ENCODE measurements around the gene RSF1. TPM values are rescaled to one million over a fixed set of nuclear protein-coding genes. Genes with fewer than 3 reads are reported as not detected.

Gene RSF1
- total and polyA plus RNA-seq, 4 donors = 18.2 to 100 (median 58.2) TPM

GRCh38 chr11:77630157-77630710, 190.3 kb downstream of the RSF1 start:
- ATAC-seq (ENCODE audit: low FRiP score) (no peak), DNase-seq (no peak)
- no peak overlapping the region for H3K27ac ChIP-seq (ENCODE audit: low read depth in 1 of 2, low read length in 2 of 2)
- no peak overlapping the region for H3K4me3 ChIP-seq (ENCODE audit: low read length in 2 of 2)
- H3K36me3 ChIP-seq (ENCODE audit: control insufficient read depth in 1 of 2, insufficient read depth in 2 of 2, low read length in 1 of 2) = peaks cover under 1 to 2% of the 10 kb centered on the region in 2 donors
- intact Hi-C loops (cut with DNase I) = no loop called here
- no peaks in the 10 kb centered on the region for H3K9me3 ChIP-seq (ENCODE audit: control insufficient read depth, low read length)
- H3K4me1 ChIP-seq (ENCODE audit: control insufficient read depth in 1 of 2, insufficient read depth in 2 of 2, low read length in 2 of 2) = no peaks in the 10 kb centered on the region
- no peaks in the 10 kb centered on the region for H3K27me3 ChIP-seq (ENCODE audit: control insufficient read depth in 1 of 2, insufficient read depth in 2 of 2, low read length in 1 of 2)
- 51 to 66% methylated on average over 4 of the region's 4 CpGs for WGBS, 2 donors

- H3K27me3 ChIP-seq (ENCODE audit: control insufficient read depth in 1 of 2, insufficient read depth in 2 of 2, low read length in 1 of 2) = no peaks in the 10 kb centered on the region
- intact Hi-C loops (cut with DNase I) = no loop called here
- DNase-seq = no peak
- no peak for ATAC-seq (ENCODE audit: low FRiP score)
- H3K4me1 ChIP-seq (ENCODE audit: control insufficient read depth in 1 of 2, insufficient read depth in 2 of 2, low read length in 2 of 2) = no peaks in the 10 kb centered on the region
- no peak overlapping the region for H3K4me3 ChIP-seq (ENCODE audit: low read length in 2 of 2)
- H3K9me3 ChIP-seq (ENCODE audit: control insufficient read depth, low read length) = no peaks in the 10 kb centered on the region
- no peak overlapping the region for H3K27ac ChIP-seq (ENCODE audit: low read depth in 1 of 2, low read length in 2 of 2)
- 82 to 87% methylated on average over 3 of the region's 3 CpGs for WGBS, 2 donors
- H3K36me3 ChIP-seq (ENCODE audit: control insufficient read depth in 1 of 2, insufficient read depth in 2 of 2, low read length in 1 of 2) = peaks cover 0 to 5% of the 10 kb centered on the region in 2 donors
These were observed 200.8 kb downstream of the RSF1 start for GRCh38 chr11:77619576-77620198.

GRCh38 chr11:77617892-77618291, 202.6 kb downstream of the RSF1 start:
- H3K27ac ChIP-seq (ENCODE audit: low read depth in 1 of 2, low read length in 2 of 2) = no peak overlapping the region
- DNase-seq (no peak), ATAC-seq (ENCODE audit: low FRiP score) (no peak)
- H3K4me1 ChIP-seq (ENCODE audit: control insufficient read depth in 1 of 2, insufficient read depth in 2 of 2, low read length in 2 of 2) = no peaks in the 10 kb centered on the region
- intact Hi-C loops (cut with DNase I) = no loop called here
- no peak overlapping the region for H3K4me3 ChIP-seq (ENCODE audit: low read length in 2 of 2)
- no peaks in the 10 kb centered on the region for H3K9me3 ChIP-seq (ENCODE audit: control insufficient read depth, low read length)
- peaks cover 0 to 5% of the 10 kb centered on the region in 2 donors for H3K36me3 ChIP-seq (ENCODE audit: control insufficient read depth in 1 of 2, insufficient read depth in 2 of 2, low read length in 1 of 2)
- H3K27me3 ChIP-seq (ENCODE audit: control insufficient read depth in 1 of 2, insufficient read depth in 2 of 2, low read length in 1 of 2) = no peaks in the 10 kb centered on the region
- 81 to 89% methylated on average over 3 of the region's 3 CpGs for WGBS, 2 donors

GRCh38 chr11:77611921-77612320, 208.6 kb downstream of the RSF1 start:
- DNase-seq (no peak), ATAC-seq (ENCODE audit: low FRiP score) (no peak)
- no peaks in the 10 kb centered on the region for H3K4me1 ChIP-seq (ENCODE audit: control insufficient read depth in 1 of 2, insufficient read depth in 2 of 2, low read length in 2 of 2)
- intact Hi-C loops (cut with DNase I) = no loop called here
- H3K4me3 ChIP-seq (ENCODE audit: low read length in 2 of 2) = no peak overlapping the region
- no peak overlapping the region for H3K27ac ChIP-seq (ENCODE audit: low read depth in 1 of 2, low read length in 2 of 2)
- H3K9me3 ChIP-seq (ENCODE audit: control insufficient read depth, low read length) = no peaks in the 10 kb centered on the region
- H3K36me3 ChIP-seq (ENCODE audit: control insufficient read depth in 1 of 2, insufficient read depth in 2 of 2, low read length in 1 of 2) = peaks cover 0 to 5% of the 10 kb centered on the region in 2 donors
- no peaks in the 10 kb centered on the region for H3K27me3 ChIP-seq (ENCODE audit: control insufficient read depth in 1 of 2, insufficient read depth in 2 of 2, low read length in 1 of 2)

Other genes with a start within 250 kb of the RSF1 start
- gene AQP11, start 230.8 kb downstream of the RSF1 start, total RNA-seq = not detected
- gene AQP11, start 230.8 kb downstream of the RSF1 start, polyA plus RNA-seq = 1 to 10 TPM in 1 of 2 donors, under 1 TPM in 1; 0.49 to 1.4 TPM
- gene CLNS1A, start 182.9 kb downstream of the RSF1 start, total RNA-seq = 10 to 100 TPM; 67.9 to 73.1 TPM
- gene CLNS1A, start 182.9 kb downstream of the RSF1 start, polyA plus RNA-seq = 10 to 100 TPM; 58.2 to 96.4 TPM
- 10 to 100 TPM; 28.4 to 36.5 TPM for gene AAMDC, start 422 bp upstream of the RSF1 start, total RNA-seq
- 100 to 1,000 TPM in 1 of 2 donors, 10 to 100 TPM in 1; 99.0 to 130 TPM for gene AAMDC, start 422 bp upstream of the RSF1 start, polyA plus RNA-seq
- 10 to 100 TPM; 25.4 to 40.2 TPM for gene INTS4, start 173.9 kb upstream of the RSF1 start, total RNA-seq
- gene INTS4, start 173.9 kb upstream of the RSF1 start, polyA plus RNA-seq = 10 to 100 TPM; 11.6 to 37.1 TPM
- 1 to 10 TPM; 1.7 to 2.0 TPM for gene KCTD14, start 202.6 kb upstream of the RSF1 start, total RNA-seq
- gene KCTD14, start 202.6 kb upstream of the RSF1 start, polyA plus RNA-seq = 1 to 10 TPM in 1 of 2 donors, under 1 TPM in 1; 0.05 to 1.0 TPM
- gene THRSP, start 243.1 kb upstream of the RSF1 start, total RNA-seq = 1 to 10 TPM in 1 of 2 donors, not detected in 1; 2.7 TPM
- gene THRSP, start 243.1 kb upstream of the RSF1 start, polyA plus RNA-seq = 1 to 10 TPM in 1 of 2 donors, not detected in 1; 1.4 TPM

Measured in aorta (tissue), 5 donors.